Effector memory CD8-positive, alpha-beta T cell (primary cell): ENCODE results near the gene TSLP.
A peak's percentile ranks its signal among the peaks of the same experiment; 100 is the strongest.

Experiments
- ATAC-seq: fragments of 150-1000 bp; cut with Tn5 transposase; replicated peaks from 2 replicates; pipeline ENCODE4 v1.10.0; 2021; ENCODE audit warnings: mild to moderate bottlenecking, moderate library complexity
- DNase-seq, 3 experiments: peaks; one replicate each; pipeline ENCODE4 v3.0.0; 2021
- H3K27ac Mint-ChIP-seq, 2 donors: one replicate each; pipeline ENCODE4 v1.8.0; 2022; ENCODE audit warnings: mild to moderate bottlenecking in 2 of 2, mixed read lengths in 2 of 2, moderate library complexity in 2 of 2
- H3K27me3 Mint-ChIP-seq, 2 donors: one replicate each; pipeline ENCODE4 v1.8.0; 2022; ENCODE audit warnings: mixed read lengths in 2 of 2
- H3K36me3 Mint-ChIP-seq: one replicate; pipeline ENCODE4 v1.8.0; 2022; ENCODE audit warnings: mild to moderate bottlenecking, moderate library complexity, mixed read lengths; ENCODE audit not compliant: insufficient read depth
- H3K4me1 Mint-ChIP-seq, 2 donors: one replicate each; pipeline ENCODE4 v1.8.0; 2022; ENCODE audit warnings: low read depth in 2 of 2, mixed read lengths in 2 of 2
- H3K4me3 Mint-ChIP-seq, 2 donors: one replicate each; pipeline ENCODE4 v1.8.0; 2022; ENCODE audit warnings: mild to moderate bottlenecking in 2 of 2, mixed read lengths in 2 of 2, moderate library complexity in 2 of 2
- H3K9me3 Mint-ChIP-seq, 2 donors: one replicate each; pipeline ENCODE4 v1.8.0; 2022; ENCODE audit warnings: mixed read lengths in 2 of 2

The TSLP gene

DNA sequence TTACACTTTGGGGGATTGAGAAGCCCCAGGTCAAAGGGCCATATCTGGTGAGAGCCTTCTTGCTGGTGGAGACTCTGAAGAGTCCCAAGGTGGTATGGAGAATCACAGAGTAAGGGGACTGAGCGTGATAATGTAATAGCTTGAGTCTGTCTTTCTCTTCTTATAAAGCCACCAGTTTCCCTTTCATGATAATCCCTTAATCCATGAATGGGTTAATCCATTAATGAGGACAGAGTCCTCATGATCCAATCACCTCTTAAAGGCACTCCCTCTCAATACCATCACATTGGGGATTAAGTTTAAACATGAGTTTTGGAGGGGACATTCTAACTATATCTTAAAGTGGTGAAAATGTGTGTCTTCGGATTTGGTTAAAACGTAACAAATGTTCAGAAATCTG lies 42.2 kb downstream of the TSLP start:
- Mint-ChIP-seq H3K27me3 (no peaks in the 10 kb centered on the region), H3K9me3 (no peaks in the 10 kb centered on the region), H3K36me3 (peaks cover 44% of the 10 kb centered on the region), H3K4me1 (peaks cover 0 to 5% of the 10 kb centered on the region in 2 donors), H3K4me3 (no peak overlapping the region), H3K27ac (peak overlapping the region; percentile 29 to 51)
- no peak for DNase-seq
- no peak for ATAC-seq

- no peak overlapping the region for H3K27ac Mint-ChIP-seq
- ATAC-seq: no peak
- no peak for DNase-seq
- peaks cover 0 to 5% of the 10 kb centered on the region in 2 donors for H3K4me1 Mint-ChIP-seq
- no peaks in the 10 kb centered on the region for H3K27me3 Mint-ChIP-seq
- no peak overlapping the region for H3K4me3 Mint-ChIP-seq
- peaks cover 47% of the 10 kb centered on the region for H3K36me3 Mint-ChIP-seq
- no peaks in the 10 kb centered on the region for H3K9me3 Mint-ChIP-seq
Observed at GRCh38 chr5:111115229-111115628, 43.7 kb downstream of the TSLP start.

DNA sequence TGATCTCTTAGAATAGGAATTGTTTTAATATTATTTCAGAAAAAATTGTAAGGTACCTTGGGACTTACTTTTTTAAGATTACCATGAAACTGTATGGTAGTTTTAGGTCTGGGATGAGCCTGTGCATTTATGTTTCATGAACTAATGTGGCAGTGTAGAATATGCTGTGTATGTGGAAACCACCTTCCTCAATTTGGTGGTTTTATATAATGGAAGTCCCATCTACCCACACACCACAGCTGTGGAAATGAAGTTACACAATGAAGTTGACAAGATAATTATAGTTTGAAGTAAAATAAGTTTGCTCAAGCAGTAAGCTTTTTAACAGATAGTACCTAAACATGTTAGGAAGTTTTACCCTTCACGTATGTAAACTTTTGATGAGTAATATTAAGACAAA lies 45.0 kb downstream of the TSLP start:
- DNase-seq: no peak
- Mint-ChIP-seq H3K27me3 (no peaks in the 10 kb centered on the region), H3K4me3 (no peak overlapping the region), H3K36me3 (peaks cover 47% of the 10 kb centered on the region), H3K9me3 (no peaks in the 10 kb centered on the region), H3K4me1 (peaks cover 0 to 5% of the 10 kb centered on the region in 2 donors), H3K27ac (no peak overlapping the region)
- no peak for ATAC-seq

DNA sequence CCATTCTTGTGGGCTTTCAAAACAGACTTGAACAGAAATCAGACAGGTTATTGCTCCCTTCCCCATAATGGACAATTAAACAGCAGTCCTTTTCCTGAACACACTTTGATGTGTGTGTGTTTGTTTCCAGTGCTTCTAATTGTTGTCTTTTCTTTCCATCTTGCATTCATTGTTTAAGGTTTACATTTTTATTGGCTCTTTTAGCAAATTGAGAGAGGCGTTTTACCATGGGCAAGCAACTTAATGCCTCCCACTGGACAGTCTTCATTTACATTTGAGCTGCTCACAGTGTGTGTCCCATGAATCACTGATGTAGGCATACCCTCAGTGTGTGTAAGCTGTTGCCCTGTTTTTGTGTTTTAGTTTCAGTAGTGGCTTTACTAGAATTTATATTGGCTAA lies 45.6 kb downstream of the TSLP start:
- H3K36me3 Mint-ChIP-seq: peaks cover 48% of the 10 kb centered on the region
- H3K27ac Mint-ChIP-seq: peak overlapping the region in 1 of 2 donors; percentile 6
- no peaks in the 10 kb centered on the region for H3K27me3 Mint-ChIP-seq
- DNase-seq: no peak
- no peak overlapping the region for H3K4me3 Mint-ChIP-seq
- H3K4me1 Mint-ChIP-seq: peaks cover 0 to 5% of the 10 kb centered on the region in 2 donors
- ATAC-seq: no peak
- no peaks in the 10 kb centered on the region for H3K9me3 Mint-ChIP-seq

DNA sequence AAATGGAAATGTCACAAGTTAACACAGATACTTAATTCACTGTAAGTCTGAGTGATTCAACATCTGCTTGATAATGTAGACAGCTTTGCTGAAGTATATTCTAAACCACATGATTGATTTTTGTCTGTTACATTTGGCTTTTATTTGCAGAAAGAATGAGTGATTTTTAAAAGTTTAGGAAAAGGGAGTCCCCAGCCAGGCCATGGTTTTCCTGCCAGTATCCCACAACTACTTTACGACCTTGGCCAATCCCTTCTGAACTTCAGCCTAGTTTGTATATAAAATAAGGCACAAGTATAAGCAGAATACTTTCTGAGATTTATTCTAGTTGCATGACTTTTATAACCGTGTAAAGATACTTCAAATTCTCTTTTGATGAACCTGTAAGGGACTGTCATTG lies 47.7 kb downstream of the TSLP start:
- ATAC-seq: no peak
- H3K27ac Mint-ChIP-seq: peak overlapping the region in 1 of 2 donors; percentile 71
- DNase-seq: no peak
- H3K36me3 Mint-ChIP-seq: peaks cover 47% of the 10 kb centered on the region
- no peaks in the 10 kb centered on the region for H3K9me3 Mint-ChIP-seq
- H3K27me3 Mint-ChIP-seq: no peaks in the 10 kb centered on the region
- H3K4me3 Mint-ChIP-seq: no peak overlapping the region
- H3K4me1 Mint-ChIP-seq: peaks cover 0 to 5% of the 10 kb centered on the region in 2 donors

- Mint-ChIP-seq H3K4me1 (peaks cover 0 to 5% of the 10 kb centered on the region in 2 donors), H3K9me3 (no peaks in the 10 kb centered on the region), H3K27ac (no peak overlapping the region), H3K4me3 (no peak overlapping the region), H3K27me3 (no peaks in the 10 kb centered on the region), H3K36me3 (peaks cover 49% of the 10 kb centered on the region)
- DNase-seq (no peak), ATAC-seq (no peak)
Observed at GRCh38 chr5:111119856-111120255, 48.3 kb downstream of the TSLP start.

DNA sequence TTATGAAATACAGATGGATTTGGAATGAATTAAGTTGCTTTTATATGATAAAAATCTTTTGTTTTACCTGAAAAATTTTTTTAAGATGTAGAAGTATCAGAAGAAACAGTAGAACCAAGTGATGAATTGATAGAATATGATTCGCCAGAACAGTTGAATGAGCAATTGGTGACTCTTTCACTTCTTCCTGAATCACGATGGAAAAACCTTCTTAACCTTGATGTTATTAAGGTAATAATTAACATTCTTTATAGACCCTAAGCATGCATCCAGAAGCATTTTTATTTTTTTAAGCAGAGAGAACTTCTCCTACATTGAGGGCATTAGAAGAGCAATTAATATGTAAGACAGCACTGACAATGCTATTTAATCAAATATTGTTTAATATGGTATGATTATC lies 49.4 kb downstream of the TSLP start:
- Mint-ChIP-seq H3K27me3 (no peaks in the 10 kb centered on the region), H3K36me3 (peaks cover 52% of the 10 kb centered on the region), H3K27ac (no peak overlapping the region), H3K4me3 (no peak overlapping the region), H3K9me3 (no peaks in the 10 kb centered on the region), H3K4me1 (peaks cover 0 to 5% of the 10 kb centered on the region in 2 donors)
- ATAC-seq (no peak), DNase-seq (no peak)

DNA sequence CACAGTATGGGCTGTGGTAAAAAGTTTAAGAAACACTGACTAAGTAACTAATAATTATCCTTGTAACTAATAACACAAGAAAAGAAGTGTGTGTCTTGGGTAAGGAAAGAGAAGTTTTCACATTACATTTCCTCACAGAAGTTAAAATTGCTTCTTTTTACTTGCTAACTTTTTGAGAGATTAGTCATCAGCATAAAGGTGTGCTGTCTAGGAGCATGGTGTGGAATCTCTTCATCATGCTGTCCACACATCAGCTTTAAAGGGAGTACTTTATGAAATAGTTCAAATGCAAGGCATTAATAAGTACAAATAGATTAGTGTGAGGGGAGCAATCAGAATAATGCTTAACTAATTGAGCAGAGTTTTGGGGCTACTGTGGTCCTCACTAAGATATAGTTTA lies 50.4 kb downstream of the TSLP start:
- Mint-ChIP-seq H3K27me3 (no peaks in the 10 kb centered on the region), H3K36me3 (peaks cover 62% of the 10 kb centered on the region), H3K27ac (no peak overlapping the region), H3K9me3 (no peaks in the 10 kb centered on the region), H3K4me3 (no peak overlapping the region), H3K4me1 (peaks cover 0 to 5% of the 10 kb centered on the region in 2 donors)
- DNase-seq (no peak), ATAC-seq (no peak)

- H3K36me3 Mint-ChIP-seq: peaks cover 67% of the 10 kb centered on the region
- ATAC-seq (no peak), DNase-seq (no peak)
- H3K4me3 Mint-ChIP-seq: no peak overlapping the region
- no peaks in the 10 kb centered on the region for H3K9me3 Mint-ChIP-seq
- H3K27me3 Mint-ChIP-seq: no peaks in the 10 kb centered on the region
- H3K4me1 Mint-ChIP-seq: peaks cover 0 to 5% of the 10 kb centered on the region in 2 donors
- no peak overlapping the region for H3K27ac Mint-ChIP-seq
Observed at GRCh38 chr5:111122398-111122797, 50.9 kb downstream of the TSLP start.

DNA sequence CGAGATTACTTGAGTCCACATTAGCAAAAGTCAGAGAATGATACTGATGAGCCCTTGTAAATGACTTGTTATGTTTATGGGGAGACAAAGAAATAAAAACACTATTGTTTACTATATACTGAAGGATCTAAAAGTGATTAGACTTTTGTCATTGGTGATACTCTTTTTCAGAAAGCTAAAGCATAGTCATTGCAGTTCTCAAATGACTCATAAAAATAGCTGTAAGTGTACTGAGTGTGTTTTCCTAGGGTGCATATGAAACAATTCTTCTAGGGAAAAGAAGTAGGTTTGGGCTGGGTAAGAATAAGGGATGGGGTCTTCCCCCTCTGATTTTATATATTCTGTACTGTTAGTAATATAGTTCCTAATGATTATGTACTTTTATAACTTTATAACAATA lies 53.3 kb downstream of the TSLP start:
- Mint-ChIP-seq H3K4me1 (no peaks in the 10 kb centered on the region), H3K4me3 (no peak overlapping the region), H3K27me3 (no peaks in the 10 kb centered on the region), H3K9me3 (no peaks in the 10 kb centered on the region), H3K36me3 (peaks cover 65% of the 10 kb centered on the region), H3K27ac (no peak overlapping the region)
- DNase-seq: no peak
- no peak for ATAC-seq

GRCh38 chr5:111126896-111127295 lies 55.4 kb downstream of the TSLP start:
- Mint-ChIP-seq H3K36me3 (peaks cover 58% of the 10 kb centered on the region), H3K4me3 (no peak overlapping the region), H3K4me1 (no peaks in the 10 kb centered on the region), H3K9me3 (no peaks in the 10 kb centered on the region), H3K27ac (no peak overlapping the region), H3K27me3 (no peaks in the 10 kb centered on the region)
- no peak for ATAC-seq
- no peak for DNase-seq
